Measurements from ENCODE around the gene RABIF. TPM values are rescaled to one million over a fixed set of nuclear protein-coding genes. Genes with fewer than 3 reads are reported as not detected.

The RABIF gene
- 14.2 to 15.7 TPM (median 14.6 TPM) in 5 replicates for total RNA-seq (2022; extraction: Qiagen RNA extraction)

DNA sequence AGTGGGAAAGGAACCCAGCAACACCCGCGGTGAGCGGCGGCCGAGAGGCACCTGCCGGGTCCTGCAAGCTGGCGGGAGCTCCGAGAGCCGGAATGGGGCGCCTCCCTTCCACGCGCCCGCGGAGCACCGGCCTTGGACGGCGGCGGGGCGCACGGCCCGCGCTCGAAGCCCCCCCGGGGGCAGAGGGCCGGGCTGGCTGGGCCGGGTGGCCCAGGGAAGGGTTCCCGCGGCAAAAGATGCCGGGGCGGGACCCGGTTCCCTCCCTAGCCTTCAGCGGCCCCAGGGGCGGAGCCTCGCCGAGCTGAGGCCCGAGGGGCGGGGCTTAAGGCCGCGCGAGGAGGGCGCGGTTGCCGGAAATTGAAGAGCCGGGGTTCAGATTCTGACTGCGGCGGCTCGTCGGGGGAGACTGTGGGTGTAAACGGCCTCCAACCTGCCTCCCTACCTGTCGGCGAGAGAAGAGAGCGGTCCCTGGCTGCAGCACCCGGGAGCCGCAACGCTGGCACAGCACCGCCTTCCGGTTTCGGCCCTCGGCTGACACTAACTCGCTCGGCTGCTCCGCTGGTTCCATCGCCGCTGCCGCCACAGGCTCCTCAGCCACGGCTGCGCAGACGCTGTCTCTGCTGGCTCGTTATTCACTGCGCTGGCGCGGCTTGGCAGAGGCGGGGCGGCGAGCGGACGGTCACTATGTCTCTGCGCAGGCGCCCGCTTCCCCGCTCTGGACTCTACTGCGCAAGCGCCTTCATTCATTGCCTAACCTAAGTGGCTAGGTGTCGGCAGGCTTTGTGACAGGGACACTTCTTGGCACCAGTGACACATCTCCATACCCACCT is at the start of gene RABIF:
RABIF (minus strand) TSS at position 619 of the 830 bp plus-strand sequence; CDS start at position 568, 51 bp downstream.

DNA sequence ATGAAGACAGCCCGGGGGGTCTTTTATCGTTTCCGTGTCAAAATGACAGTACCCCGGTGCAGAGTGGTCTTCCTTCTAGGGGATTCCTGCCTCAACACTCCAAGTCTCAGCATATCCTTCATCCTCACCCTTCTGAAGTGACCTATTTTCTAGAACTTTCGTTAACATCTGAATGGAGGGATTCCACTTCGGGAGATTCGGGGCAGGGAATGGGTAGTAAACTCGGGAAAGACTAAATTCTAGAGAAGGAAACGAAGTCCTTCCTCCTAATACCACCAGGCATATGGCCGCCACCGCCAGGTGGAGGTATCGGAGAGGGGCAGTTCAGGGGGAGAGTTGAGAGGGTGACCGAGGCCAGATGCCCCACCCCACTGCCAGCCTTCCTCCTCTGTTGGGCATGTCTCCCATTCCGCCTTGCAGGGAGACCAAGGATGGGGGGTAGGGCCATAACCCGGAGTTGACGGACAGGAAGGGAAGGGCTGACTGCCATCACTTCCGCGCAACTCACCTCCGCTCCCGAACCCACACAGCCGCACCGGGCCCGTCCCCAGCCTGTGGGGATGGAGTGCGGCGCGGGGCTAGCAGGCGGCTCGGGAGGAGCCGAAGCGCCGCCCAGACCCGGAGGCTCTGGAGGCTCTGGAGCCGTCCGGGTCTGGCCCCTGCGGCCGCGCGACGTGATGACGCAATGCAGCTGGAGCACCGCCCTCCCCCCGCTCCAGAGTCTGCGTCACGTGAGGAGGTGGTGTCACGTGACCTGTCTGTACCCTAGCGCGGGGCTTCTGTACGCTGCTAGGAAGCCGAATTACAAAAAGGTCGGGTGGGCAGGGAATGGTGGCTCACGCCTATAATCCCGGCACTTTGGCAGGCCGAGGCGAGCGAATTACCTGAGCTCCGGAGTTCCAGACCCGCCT is 37.9 kb upstream of the RABIF start, which contains the start of gene KLHL12:
KLHL12 (minus strand) TSS at position 654 of the 911 bp plus-strand sequence. CDS start 2,072 bp downstream, outside the sequence.

Other genes starting within 250 kb of the RABIF start
- 0.01 to 0.04 TPM (median 0.03 TPM) in 5 replicates for gene SYT2, start 178.7 kb downstream of the RABIF start, total RNA-seq (2022; extraction: Qiagen RNA extraction)
- 13.9 to 17.4 TPM (median 16.7 TPM) in 5 replicates for gene KDM5B, start 80.7 kb downstream of the RABIF start, total RNA-seq (2022; extraction: Qiagen RNA extraction)
- 2.8 to 4.8 TPM (median 3.7 TPM) in 5 replicates for gene PCAT6, start 78.2 kb downstream of the RABIF start, total RNA-seq (2022; extraction: Qiagen RNA extraction)
- gene KLHL12, start 38.1 kb upstream of the RABIF start, total RNA-seq (2022; extraction: Qiagen RNA extraction), result 16.4 to 18.5 TPM (median 16.9 TPM) in 5 replicates
- 59.5 to 66.6 TPM (median 63.9 TPM) in 5 replicates for gene ADIPOR1, start 69.2 kb upstream of the RABIF start, total RNA-seq (2022; extraction: Qiagen RNA extraction)
- 21.9 to 23.3 TPM (median 22.0 TPM) in 5 replicates for gene CYB5R1, start 78.1 kb upstream of the RABIF start, total RNA-seq (2022; extraction: Qiagen RNA extraction)
- gene TMEM183A, start 118.2 kb upstream of the RABIF start, total RNA-seq (2022; extraction: Qiagen RNA extraction), result 45.2 to 53.4 TPM (median 52.1 TPM) in 5 replicates
- gene PPFIA4, start 137.3 kb upstream of the RABIF start, total RNA-seq (2022; extraction: Qiagen RNA extraction), result 0.33 to 0.52 TPM (median 0.44 TPM) in 5 replicates
- not detected in 5 replicates for gene MYOG, start 196.9 kb upstream of the RABIF start, total RNA-seq (2022; extraction: Qiagen RNA extraction)
- 0.85 to 1.3 TPM (median 1.1 TPM) in 5 replicates for gene ADORA1, start 238.6 kb upstream of the RABIF start, total RNA-seq (2022; extraction: Qiagen RNA extraction)

Data from A549 treated with CORT108297 at 1 μM for 4 hours (cell line).